Caco-2 (cell line): ENCODE results near the gene ALDH1A1. TPM values are rescaled to one million over a fixed set of nuclear protein-coding genes. Genes with fewer than 3 reads are reported as not detected.

ENCODE experiments used
- BruUV-seq: library from RNA; stranded (reverse); fragments of 400-500 nt; replicated peaks from 2 replicates; lab custom pipeline; 2021; lab: Mats Ljungman, UMichigan
- CTCF ChIA-PET: fragments of 300-600 bp; sonication (Branson Sonifier 250); formaldehyde crosslinking; loops from one replicate; lab custom pipeline; 2022; ENCODE audit warnings: antibody characterized with exemption; lab: Charles Lee
- POLR2A ChIA-PET: fragments of 300-600 bp; sonication (Branson Sonifier 250); formaldehyde crosslinking; loops from one replicate; lab custom pipeline; 2022; ENCODE audit warnings: antibody characterized with exemption; lab: Charles Lee
- DNase-seq, 2 experiments: peaks; one replicate each; pipeline versions ENCODE4 v3.0.0 to v3.0.0-alpha.2; 2020 to 2022
- H3K27me3 ChIP-seq: replicated peaks from 2 replicates; pipeline ENCODE4 v1.6.0; 2011; ENCODE audit warnings: low read length; ENCODE audit not compliant: control insufficient read depth, insufficient read depth
- H3K36me3 ChIP-seq: 2 replicates; pipeline ENCODE4 v1.5.1; 2011; ENCODE audit warnings: low read length; ENCODE audit not compliant: control insufficient read depth, insufficient read depth
- H3K4me1 ChIP-seq: fragments of 250-450 bp; sonication (Bioruptor Pico); 2 replicates; pipeline ENCODE4 v1.5.1; 2020; ENCODE audit warnings: mild to moderate bottlenecking
- H3K4me3 ChIP-seq: 2 replicates; pipeline ENCODE4 v1.5.1; 2011; ENCODE audit warnings: low read depth, mild to moderate bottlenecking, control low read depth, low read length
- H3K9me3 ChIP-seq: fragments of 250-450 bp; sonication (Bioruptor Pico); 2 replicates; pipeline ENCODE4 v1.5.1; 2020; ENCODE audit warnings: mild to moderate bottlenecking, moderate library complexity
- H3K27ac Mint-ChIP-seq: one replicate; pipeline ENCODE4 v1.8.0; 2022; ENCODE audit warnings: mixed read lengths; ENCODE audit not compliant: unreplicated experiment
- H3K27me3 Mint-ChIP-seq: one replicate; pipeline ENCODE4 v1.8.0; 2022; ENCODE audit warnings: mixed read lengths; ENCODE audit not compliant: insufficient read depth, unreplicated experiment
- H3K36me3 Mint-ChIP-seq: one replicate; pipeline ENCODE4 v1.8.0; 2022; ENCODE audit warnings: mild to moderate bottlenecking, mixed read lengths; ENCODE audit not compliant: insufficient read depth, unreplicated experiment
- H3K4me1 Mint-ChIP-seq: one replicate; pipeline ENCODE4 v1.8.0; 2022; ENCODE audit warnings: low read depth, mixed read lengths; ENCODE audit not compliant: unreplicated experiment
- H3K4me3 Mint-ChIP-seq: one replicate; pipeline ENCODE4 v1.8.0; 2022; ENCODE audit warnings: mild to moderate bottlenecking, moderate library complexity, mixed read lengths; ENCODE audit not compliant: unreplicated experiment
- H3K9me3 Mint-ChIP-seq: one replicate; pipeline ENCODE4 v1.8.0; 2022; ENCODE audit warnings: mixed read lengths; ENCODE audit not compliant: unreplicated experiment
- intact Hi-C: fragments of 100-400 bp; cut with micrococcal nuclease; formaldehyde crosslinking; loops from one replicate; pipeline ENCODE4 v1.10.0; 2022; ENCODE audit not compliant: unreplicated experiment
- total RNA-seq: library from RNA; stranded (reverse); gene quantifications from 2 replicates; pipeline ENCODE4 v1.2.3, GENCODE V29; 2022
- TF ChIP-seq, protein P1 (sequence below), 2 experiments: fragments of 200-600 bp in 1 of 2; IDR thresholded peaks; 1 replicate in 1 of 2; 2 replicates in 1 of 2; pipeline versions ENCODE4 v1.5.1 to v1.8.0; 2011 to 2022; ENCODE audit warnings: antibody characterized with exemption in 1 of 2, control low read depth in 1 of 2, inconsistent platforms in 1 of 2, low read depth in 1 of 2, low read length in 1 of 2, mild to moderate bottlenecking in 1 of 2, moderate library complexity in 1 of 2; ENCODE audit not compliant: insufficient read depth in 1 of 2, severe bottlenecking in 1 of 2, unreplicated experiment in 1 of 2

The ALDH1A1 gene
- total RNA-seq, 1 experiment from 2014 or later, result 119 TPM

DNA sequence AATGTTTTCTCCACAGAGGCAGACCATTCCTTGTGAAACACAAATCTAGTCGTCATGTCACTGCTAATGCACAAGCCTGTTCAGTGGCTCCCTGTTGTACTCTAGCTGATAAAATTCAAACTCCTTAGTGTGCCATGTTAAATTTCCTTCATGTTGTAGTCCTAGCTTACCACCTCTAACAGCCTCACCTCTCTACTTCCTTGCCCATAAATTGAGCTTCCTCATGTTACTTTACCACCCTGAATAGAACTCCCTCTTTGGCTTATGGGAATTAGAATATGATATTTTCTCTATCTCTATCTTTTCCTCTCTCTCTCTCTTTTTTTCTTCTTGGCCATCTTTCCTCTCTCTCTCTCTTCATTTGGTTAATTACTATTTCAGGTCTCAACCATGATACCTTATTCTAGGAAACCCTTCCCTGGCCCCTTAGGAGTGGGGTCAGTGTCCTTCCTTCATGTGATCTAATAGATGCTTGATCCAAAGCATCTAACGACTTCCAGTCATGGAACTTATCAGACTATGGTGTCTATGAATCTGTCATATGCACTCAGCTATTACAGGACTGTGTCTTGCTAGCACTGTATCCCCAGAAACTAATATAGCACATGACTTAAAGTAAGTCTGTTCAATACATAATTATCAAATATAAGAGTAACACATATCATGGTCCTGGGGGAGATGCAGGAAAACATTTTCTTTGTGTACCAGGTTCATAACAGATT is 31.5 kb upstream of the ALDH1A1 start:
- peak overlapping the region; percentile 32 for H3K4me3 Mint-ChIP-seq
- BruUV-seq, result no TSS peak
- peaks cover 7% of the 10 kb centered on the region for H3K4me1 Mint-ChIP-seq
- TF ChIP-seq, protein P1, sequence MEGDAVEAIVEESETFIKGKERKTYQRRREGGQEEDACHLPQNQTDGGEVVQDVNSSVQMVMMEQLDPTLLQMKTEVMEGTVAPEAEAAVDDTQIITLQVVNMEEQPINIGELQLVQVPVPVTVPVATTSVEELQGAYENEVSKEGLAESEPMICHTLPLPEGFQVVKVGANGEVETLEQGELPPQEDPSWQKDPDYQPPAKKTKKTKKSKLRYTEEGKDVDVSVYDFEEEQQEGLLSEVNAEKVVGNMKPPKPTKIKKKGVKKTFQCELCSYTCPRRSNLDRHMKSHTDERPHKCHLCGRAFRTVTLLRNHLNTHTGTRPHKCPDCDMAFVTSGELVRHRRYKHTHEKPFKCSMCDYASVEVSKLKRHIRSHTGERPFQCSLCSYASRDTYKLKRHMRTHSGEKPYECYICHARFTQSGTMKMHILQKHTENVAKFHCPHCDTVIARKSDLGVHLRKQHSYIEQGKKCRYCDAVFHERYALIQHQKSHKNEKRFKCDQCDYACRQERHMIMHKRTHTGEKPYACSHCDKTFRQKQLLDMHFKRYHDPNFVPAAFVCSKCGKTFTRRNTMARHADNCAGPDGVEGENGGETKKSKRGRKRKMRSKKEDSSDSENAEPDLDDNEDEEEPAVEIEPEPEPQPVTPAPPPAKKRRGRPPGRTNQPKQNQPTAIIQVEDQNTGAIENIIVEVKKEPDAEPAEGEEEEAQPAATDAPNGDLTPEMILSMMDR (IDR thresholded peaks at IDR 0.05; ENCODE audit: insufficient read depth in 1 of 2, low read depth in 1 of 2, low read length in 1 of 2, severe bottlenecking in 1 of 2, unreplicated experiment in 1 of 2), result no peak
- Histone ChIP-seq H3K9me3 (no peaks in the 10 kb centered on the region), H3K36me3 (no peaks in the 10 kb centered on the region), H3K27me3 (no peaks in the 10 kb centered on the region), H3K4me3 (no peak overlapping the region), H3K4me1 (peaks cover 29% of the 10 kb centered on the region)
- H3K27me3 Mint-ChIP-seq, result no peaks in the 10 kb centered on the region
- DNase-seq, result no peak
- intact Hi-C loops, result no loop called here
- no peaks in the 10 kb centered on the region for H3K9me3 Mint-ChIP-seq
- POLR2A ChIA-PET, result no interaction called here
- CTCF ChIA-PET, result no interaction called here
- H3K36me3 Mint-ChIP-seq, result no peaks in the 10 kb centered on the region
- H3K27ac Mint-ChIP-seq, result peak overlapping the region; percentile 90

DNA sequence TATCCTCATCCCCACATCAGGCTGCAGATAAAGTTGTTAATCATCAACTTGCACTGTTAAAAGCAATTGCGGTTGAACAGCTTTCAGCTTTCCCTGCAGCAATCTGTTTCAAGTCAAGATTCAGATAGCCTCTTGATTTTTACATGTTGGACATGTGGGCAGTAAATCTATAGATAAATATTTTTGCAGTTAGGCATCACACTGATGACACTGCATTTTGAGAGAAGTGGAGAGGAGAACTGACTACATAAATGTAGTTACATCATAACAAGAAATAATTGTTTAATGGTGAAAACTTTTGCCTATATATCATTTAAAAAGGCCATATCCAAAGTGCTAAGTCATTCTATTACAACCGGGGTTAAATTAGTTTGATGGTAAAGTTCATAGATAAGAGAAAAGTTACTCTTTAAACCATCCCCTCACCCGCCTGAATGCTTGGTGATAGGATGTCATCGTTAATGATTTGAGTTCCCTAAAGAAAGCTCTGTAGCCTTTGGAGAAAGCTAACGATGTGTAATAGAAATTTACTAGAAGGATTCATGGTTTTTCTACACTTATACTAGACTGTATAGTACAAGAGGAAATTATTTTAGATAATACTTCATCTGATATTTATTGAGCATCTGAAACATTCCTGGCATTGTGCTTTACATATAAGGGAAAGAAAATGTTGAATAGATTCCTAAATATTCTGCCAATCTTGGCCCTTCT is 30.8 kb upstream of the ALDH1A1 start:
- Histone ChIP-seq H3K4me1 (peaks cover 29% of the 10 kb centered on the region), H3K4me3 (no peak overlapping the region), H3K36me3 (no peaks in the 10 kb centered on the region), H3K27me3 (no peaks in the 10 kb centered on the region), H3K9me3 (no peaks in the 10 kb centered on the region)
- peaks cover 7% of the 10 kb centered on the region for H3K4me1 Mint-ChIP-seq
- ChIA-PET CTCF (interaction anchor here (0.6 kb wide), 1 partner anchor 341 kb away, joined by 3 read pairs; no protein-coding TSS in a partner anchor), POLR2A (no interaction called here)
- no peaks in the 10 kb centered on the region for H3K27me3 Mint-ChIP-seq
- TF ChIP-seq, protein P1 (IDR thresholded peaks at IDR 0.05; ENCODE audit: insufficient read depth in 1 of 2, low read depth in 1 of 2, low read length in 1 of 2, severe bottlenecking in 1 of 2, unreplicated experiment in 1 of 2), result no peak
- no peaks in the 10 kb centered on the region for H3K36me3 Mint-ChIP-seq
- DNase-seq, result peak; percentile 15 to 37
- no peak overlapping the region for H3K4me3 Mint-ChIP-seq
- no peaks in the 10 kb centered on the region for H3K9me3 Mint-ChIP-seq
- peak overlapping the region; percentile 90 for H3K27ac Mint-ChIP-seq
- intact Hi-C loops, result loop anchor here (1.0 kb wide), 2 partner anchors 14 to 30 kb away; partner anchors contain the start of gene ALDH1A1
- TSS peak; percentile 65 for BruUV-seq

DNA sequence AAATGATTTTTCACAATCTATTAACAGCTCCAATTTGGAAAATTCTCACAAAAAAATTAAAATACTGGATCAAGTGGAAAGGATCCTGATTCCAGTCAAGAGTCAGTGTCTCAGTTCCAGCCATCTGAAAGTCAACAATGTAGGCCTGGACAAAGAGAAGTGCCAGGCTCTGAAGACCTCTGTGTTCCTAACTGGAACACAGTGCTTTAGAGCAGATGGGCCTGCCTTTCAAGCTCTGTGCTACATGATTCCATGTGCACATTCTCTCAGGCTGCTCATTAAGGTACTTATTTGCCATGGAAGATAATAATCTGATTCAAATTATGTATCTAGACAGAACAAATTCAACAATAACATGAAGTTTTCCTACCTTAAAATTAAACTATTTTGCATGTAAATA is 30.2 kb upstream of the ALDH1A1 start:
- CTCF ChIA-PET, result interaction anchor here (0.6 kb wide), 1 partner anchor 341 kb away, joined by 3 read pairs; no protein-coding TSS in a partner anchor
- DNase-seq, result peak in 1 of 2 experiments; percentile 30
- intact Hi-C loops, result loop anchor here (1.0 kb wide), 2 partner anchors 14 to 30 kb away; partner anchors contain the start of gene ALDH1A1
- H3K27ac Mint-ChIP-seq, result no peak overlapping the region
- Histone ChIP-seq H3K4me3 (no peak overlapping the region), H3K4me1 (peaks cover 29% of the 10 kb centered on the region), H3K9me3 (no peaks in the 10 kb centered on the region), H3K36me3 (no peaks in the 10 kb centered on the region), H3K27me3 (no peaks in the 10 kb centered on the region)
- H3K27me3 Mint-ChIP-seq, result no peaks in the 10 kb centered on the region
- no peaks in the 10 kb centered on the region for H3K36me3 Mint-ChIP-seq
- H3K4me1 Mint-ChIP-seq, result peaks cover 7% of the 10 kb centered on the region
- TF ChIP-seq, protein P1 (IDR thresholded peaks at IDR 0.05; ENCODE audit: insufficient read depth in 1 of 2, low read depth in 1 of 2, low read length in 1 of 2, severe bottlenecking in 1 of 2, unreplicated experiment in 1 of 2), result no peak
- no peaks in the 10 kb centered on the region for H3K9me3 Mint-ChIP-seq
- POLR2A ChIA-PET, result no interaction called here
- no peak overlapping the region for H3K4me3 Mint-ChIP-seq
- BruUV-seq, result no TSS peak
